ENCODE measurements around the gene ANTXR2. TPM values are rescaled to one million over a fixed set of nuclear protein-coding genes. Genes with fewer than 3 reads are reported as not detected.

Gene ANTXR2
- total RNA-seq, 1 donor from 2014 or later, result 16.8 TPM

GRCh38 chr4:79948261-79948660, 124.8 kb downstream of the ANTXR2 start:
- DNase-seq (ENCODE audit: low spot score in 2 of 2), result no peak
- no peaks in the 10 kb centered on the region for H3K36me3 ChIP-seq
- TF ChIP-seq CTCF (IDR thresholded peaks at IDR 0.05), result no peak
- H3K27me3 ChIP-seq, result no peaks in the 10 kb centered on the region
- no peaks in the 10 kb centered on the region for H3K4me1 ChIP-seq
- intact Hi-C loops (cut with DNase I), result no loop called here
- H3K4me3 ChIP-seq, result no peak overlapping the region
- no peak overlapping the region for H3K27ac ChIP-seq
- no peaks in the 10 kb centered on the region for H3K9me3 ChIP-seq

GRCh38 chr4:79947386-79947785, 125.6 kb downstream of the ANTXR2 start:
- no peaks in the 10 kb centered on the region for H3K9me3 ChIP-seq
- H3K4me3 ChIP-seq, result no peak overlapping the region
- no peaks in the 10 kb centered on the region for H3K36me3 ChIP-seq
- no peak for TF ChIP-seq CTCF (IDR thresholded peaks at IDR 0.05)
- no peak for DNase-seq (ENCODE audit: low spot score in 2 of 2)
- no peak overlapping the region for H3K27ac ChIP-seq
- no peaks in the 10 kb centered on the region for H3K27me3 ChIP-seq
- intact Hi-C loops (cut with DNase I), result no loop called here
- H3K4me1 ChIP-seq, result no peaks in the 10 kb centered on the region

GRCh38 chr4:79935274-79935673, 137.8 kb downstream of the ANTXR2 start:
- H3K4me1 ChIP-seq, result no peaks in the 10 kb centered on the region
- H3K27me3 ChIP-seq, result no peaks in the 10 kb centered on the region
- H3K36me3 ChIP-seq, result no peaks in the 10 kb centered on the region
- H3K27ac ChIP-seq, result no peak overlapping the region
- no peak overlapping the region for H3K4me3 ChIP-seq
- TF ChIP-seq CTCF (IDR thresholded peaks at IDR 0.05), result no peak
- H3K9me3 ChIP-seq, result no peaks in the 10 kb centered on the region
- intact Hi-C loops (cut with DNase I), result no loop called here
- DNase-seq (ENCODE audit: low spot score in 2 of 2), result no peak

- no peak for TF ChIP-seq CTCF (IDR thresholded peaks at IDR 0.05)
- intact Hi-C loops (cut with DNase I), result no loop called here
- H3K4me1 ChIP-seq, result no peaks in the 10 kb centered on the region
- DNase-seq (ENCODE audit: low spot score in 2 of 2), result no peak
- no peaks in the 10 kb centered on the region for H3K27me3 ChIP-seq
- no peaks in the 10 kb centered on the region for H3K36me3 ChIP-seq
- H3K9me3 ChIP-seq, result no peaks in the 10 kb centered on the region
- H3K27ac ChIP-seq, result no peak overlapping the region
- H3K4me3 ChIP-seq, result no peak overlapping the region
Observed at GRCh38 chr4:79934660-79935059, 138.4 kb downstream of the ANTXR2 start.

- Histone ChIP-seq H3K27ac (no peak overlapping the region), H3K36me3 (no peaks in the 10 kb centered on the region), H3K27me3 (no peaks in the 10 kb centered on the region), H3K4me1 (no peaks in the 10 kb centered on the region), H3K9me3 (no peaks in the 10 kb centered on the region), H3K4me3 (no peak overlapping the region)
- no peak for TF ChIP-seq CTCF (IDR thresholded peaks at IDR 0.05)
- no peak for DNase-seq (ENCODE audit: low spot score in 2 of 2)
- intact Hi-C loops (cut with DNase I), result no loop called here
Observed at GRCh38 chr4:79927931-79928330, 145.1 kb downstream of the ANTXR2 start.

- H3K36me3 ChIP-seq, result no peaks in the 10 kb centered on the region
- no peaks in the 10 kb centered on the region for H3K4me1 ChIP-seq
- intact Hi-C loops (cut with DNase I), result no loop called here
- H3K9me3 ChIP-seq, result no peaks in the 10 kb centered on the region
- H3K27me3 ChIP-seq, result no peaks in the 10 kb centered on the region
- no peak overlapping the region for H3K27ac ChIP-seq
- H3K4me3 ChIP-seq, result no peak overlapping the region
- TF ChIP-seq CTCF (IDR thresholded peaks at IDR 0.05), result no peak
- DNase-seq (ENCODE audit: low spot score in 2 of 2), result no peak
Observed at GRCh38 chr4:79923281-79923680, 149.7 kb downstream of the ANTXR2 start.

Data from ascending aorta (tissue), 2 donors.